Activated naive CD4-positive, alpha-beta T cell treated with anti-CD3 and anti-CD28 coated beads for 36 hours (primary cell): ENCODE data around the gene PRKAB1. TPM values are rescaled to one million over a fixed set of nuclear protein-coding genes. Genes with fewer than 3 reads are reported as not detected.
A peak's percentile ranks its signal among the peaks of the same experiment; 100 is the strongest.
"Not testable (repeated sequence)": the region's sequence is repeated elsewhere in the genome, so short reads cannot be mapped to it uniquely, and the experiment has no call there.

Experiments used
- CTCF ChIA-PET: fragments of 350-600 bp; sonication (Branson Sonifier 250); formaldehyde crosslinking; loops from one replicate; lab custom pipeline; 2021; ENCODE audit warnings: antibody characterized with exemption; lab: Charles Lee
- DNase-seq: peaks from one replicate; pipeline ENCODE4 v3.0.0-alpha.2; 2020
- H3K27ac Mint-ChIP-seq: one replicate; pipeline ENCODE4 v1.8.0; 2021; ENCODE audit warnings: mild to moderate bottlenecking, mixed read lengths
- H3K27me3 Mint-ChIP-seq: one replicate; pipeline ENCODE4 v1.8.0; 2021; ENCODE audit warnings: low read depth, mixed read lengths
- H3K36me3 Mint-ChIP-seq: one replicate; pipeline ENCODE4 v1.8.0; 2021; ENCODE audit warnings: low read depth, mixed read lengths
- H3K4me1 Mint-ChIP-seq: one replicate; pipeline ENCODE4 v1.8.0; 2021; ENCODE audit warnings: low read depth, mixed read lengths
- H3K4me3 Mint-ChIP-seq: one replicate; pipeline ENCODE4 v1.8.0; 2021; ENCODE audit warnings: mild to moderate bottlenecking, moderate library complexity, mixed read lengths
- H3K9me3 Mint-ChIP-seq: one replicate; pipeline ENCODE4 v1.8.0; 2021; ENCODE audit warnings: mixed read lengths
- intact Hi-C: fragments of 100-400 bp; cut with micrococcal nuclease; formaldehyde crosslinking; loops from one replicate; pipeline ENCODE4 v1.15.1; 2023
- total RNA-seq, 2 experiments: library from RNA; stranded (reverse); gene quantifications; one replicate each; pipeline ENCODE4 v1.2.3, GENCODE V29; 2021

The PRKAB1 gene
- total RNA-seq, 2 experiments from 2014 or later, result 34.3 to 39.8 TPM

DNA sequence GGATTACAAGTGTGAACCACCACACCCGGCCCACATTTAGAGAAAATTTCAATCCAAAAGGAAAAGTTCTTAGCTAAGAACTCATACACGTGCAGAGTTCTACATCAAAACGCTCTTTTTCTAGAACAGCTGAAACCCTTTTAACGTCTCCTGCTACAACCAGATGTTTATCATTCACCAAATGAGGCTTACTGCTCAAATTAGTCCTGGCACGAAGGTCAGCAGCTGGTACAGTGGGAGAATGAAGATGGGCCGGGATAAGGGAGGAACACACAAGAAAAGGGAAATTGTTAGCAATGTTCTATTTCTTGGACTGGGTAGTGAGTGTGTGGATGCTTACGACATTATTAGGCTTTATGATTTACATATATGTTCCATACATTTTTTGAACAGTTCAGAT, 37.2 kb downstream of the PRKAB1 start:
- Mint-ChIP-seq H3K27me3 (no peaks in the 10 kb centered on the region), H3K9me3 (no peaks in the 10 kb centered on the region), H3K4me3 (no peak overlapping the region), H3K27ac (no peak overlapping the region), H3K4me1 (no peaks in the 10 kb centered on the region), H3K36me3 (peaks cover 25% of the 10 kb centered on the region)
- DNase-seq, result no peak
- CTCF ChIA-PET, result no interaction called here
- intact Hi-C loops, result no loop called here

DNA sequence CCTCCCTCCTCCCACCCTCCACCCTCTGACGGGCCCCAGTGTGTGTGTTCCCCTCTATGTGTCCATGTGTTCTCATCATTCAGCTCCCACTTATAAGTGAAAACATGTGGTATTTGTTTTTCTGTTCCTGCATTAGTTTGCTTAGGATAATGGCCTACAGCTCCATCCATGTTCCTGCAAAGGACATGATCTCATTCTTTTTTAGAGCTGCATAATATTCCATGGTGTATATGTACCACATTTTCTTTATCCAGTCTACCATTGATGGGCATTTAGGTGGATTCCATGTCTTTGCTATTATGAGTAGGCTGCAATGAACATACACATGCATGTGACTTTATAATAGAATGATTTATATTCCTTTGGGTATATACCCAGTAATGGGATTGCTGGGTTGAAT, 38.5 kb downstream of the PRKAB1 start:
- DNase-seq, H3K27me3 Mint-ChIP-seq, H3K9me3 Mint-ChIP-seq, intact Hi-C loops, H3K4me1 Mint-ChIP-seq, CTCF ChIA-PET, H3K27ac Mint-ChIP-seq, H3K4me3 Mint-ChIP-seq: not testable (repeated sequence)
- H3K36me3 Mint-ChIP-seq, result peaks cover 21% of the 10 kb centered on the region

GRCh38 chr12:119710374-119710964, 42.5 kb downstream of the PRKAB1 start:
- Mint-ChIP-seq H3K4me1 (peaks cover 5% of the 10 kb centered on the region), H3K9me3 (no peaks in the 10 kb centered on the region), H3K27me3 (no peaks in the 10 kb centered on the region), H3K27ac (no peak overlapping the region), H3K36me3 (peaks cover 48% of the 10 kb centered on the region), H3K4me3 (no peak overlapping the region)
- no peak for DNase-seq
- CTCF ChIA-PET, result interaction anchor here (0.6 kb wide), 1 partner anchor 33 kb away, joined by 5 read pairs; no protein-coding TSS in a partner anchor
- intact Hi-C loops, result no loop called here

- CTCF ChIA-PET, result interaction anchor here (0.6 kb wide), 1 partner anchor 32 kb away, joined by 5 read pairs; no protein-coding TSS in a partner anchor
- Mint-ChIP-seq H3K4me1 (peaks cover 6% of the 10 kb centered on the region), H3K36me3 (peaks cover 48% of the 10 kb centered on the region)
Observed at GRCh38 chr12:119710965-119711551, 43.1 kb downstream of the PRKAB1 start.

DNA sequence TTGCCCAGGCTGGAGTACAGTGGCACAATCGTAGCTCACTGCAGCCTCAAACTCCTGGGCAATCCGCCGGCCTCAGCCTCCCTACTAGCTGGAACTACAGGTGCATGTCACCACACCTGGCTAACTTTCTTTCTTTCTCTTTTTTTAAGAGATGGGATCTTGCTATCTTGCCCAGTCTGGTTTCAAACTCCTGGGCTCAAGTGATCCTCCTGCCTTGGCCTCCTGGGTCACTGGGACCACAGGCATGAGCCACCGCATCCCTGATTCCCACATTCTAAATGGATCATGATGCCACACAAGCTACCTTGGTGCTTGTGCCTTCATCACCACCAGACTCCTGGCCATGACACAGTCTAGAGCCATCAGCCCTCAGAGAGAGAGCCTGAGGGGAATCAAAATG, 43.8 kb downstream of the PRKAB1 start:
- CTCF ChIA-PET, result no interaction called here
- intact Hi-C loops, result no loop called here
- DNase-seq, result no peak
- Mint-ChIP-seq H3K27me3 (no peaks in the 10 kb centered on the region), H3K36me3 (peaks cover 53% of the 10 kb centered on the region), H3K4me1 (peaks cover 6% of the 10 kb centered on the region), H3K27ac (no peak overlapping the region), H3K9me3 (no peaks in the 10 kb centered on the region), H3K4me3 (no peak overlapping the region)

More at GRCh38 chr12:119710965-119711551, 43.1 kb downstream of the PRKAB1 start:
- no peaks in the 10 kb centered on the region for H3K27me3 Mint-ChIP-seq
- H3K27ac Mint-ChIP-seq, result no peak overlapping the region
- no peak for DNase-seq
- intact Hi-C loops, result no loop called here
- no peak overlapping the region for H3K4me3 Mint-ChIP-seq
- H3K9me3 Mint-ChIP-seq, result no peaks in the 10 kb centered on the region

DNA sequence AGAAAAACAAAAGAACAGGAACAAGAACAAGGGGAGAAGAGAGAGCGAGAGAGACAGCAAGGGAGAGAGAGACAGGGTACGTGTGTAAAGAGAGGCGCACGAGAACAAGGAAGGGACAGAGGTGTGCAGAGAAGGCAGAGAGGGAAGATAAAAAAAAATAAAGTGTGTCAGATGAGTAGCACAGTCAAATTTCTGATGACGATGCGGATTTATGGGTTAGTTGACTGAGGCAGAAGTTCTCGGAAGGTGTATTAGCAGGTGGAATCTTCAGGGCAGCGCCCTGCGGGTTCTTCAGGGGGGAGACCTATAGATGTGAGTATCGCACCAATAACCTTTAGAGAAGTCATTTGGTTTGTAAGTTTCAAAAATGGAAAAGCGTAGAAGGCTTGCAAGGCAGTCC, 44.8 kb downstream of the PRKAB1 start:
- Mint-ChIP-seq H3K4me1 (peaks cover 6% of the 10 kb centered on the region), H3K27ac (no peak overlapping the region), H3K27me3 (no peaks in the 10 kb centered on the region), H3K36me3 (peaks cover 50% of the 10 kb centered on the region), H3K9me3 (no peaks in the 10 kb centered on the region), H3K4me3 (no peak overlapping the region)
- intact Hi-C loops, result no loop called here
- no peak for DNase-seq
- CTCF ChIA-PET, result no interaction called here

DNA sequence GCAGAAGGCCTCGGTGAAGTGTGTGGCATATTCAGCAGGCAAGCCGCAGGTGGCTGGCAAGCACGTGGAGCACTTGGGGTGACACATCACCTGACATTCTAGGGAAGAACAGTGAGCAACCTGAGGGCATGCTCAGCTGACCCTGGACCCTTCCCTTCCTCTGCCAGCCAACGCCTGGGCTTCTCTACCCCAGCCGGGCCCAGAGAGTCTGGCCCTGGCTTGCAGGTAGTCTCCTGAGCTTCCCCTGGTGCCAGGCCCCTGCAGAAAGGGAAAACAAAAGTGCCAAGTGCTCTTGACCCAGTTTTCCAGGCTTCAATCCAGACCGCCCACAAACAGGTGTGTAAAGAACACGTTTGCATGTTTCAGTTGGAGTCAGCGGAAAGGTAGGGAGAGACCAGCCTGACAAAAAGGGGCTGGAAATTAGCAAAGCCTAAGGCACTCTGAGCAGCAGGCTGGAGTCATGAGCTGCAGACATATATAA, 45.7 kb downstream of the PRKAB1 start:
- Mint-ChIP-seq H3K36me3 (peaks cover 45% of the 10 kb centered on the region), H3K9me3 (no peaks in the 10 kb centered on the region), H3K27me3 (no peaks in the 10 kb centered on the region), H3K4me1 (peaks cover 6% of the 10 kb centered on the region), H3K27ac (no peak overlapping the region), H3K4me3 (no peak overlapping the region)
- no peak for DNase-seq
- intact Hi-C loops, result no loop called here
- CTCF ChIA-PET, result no interaction called here

DNA sequence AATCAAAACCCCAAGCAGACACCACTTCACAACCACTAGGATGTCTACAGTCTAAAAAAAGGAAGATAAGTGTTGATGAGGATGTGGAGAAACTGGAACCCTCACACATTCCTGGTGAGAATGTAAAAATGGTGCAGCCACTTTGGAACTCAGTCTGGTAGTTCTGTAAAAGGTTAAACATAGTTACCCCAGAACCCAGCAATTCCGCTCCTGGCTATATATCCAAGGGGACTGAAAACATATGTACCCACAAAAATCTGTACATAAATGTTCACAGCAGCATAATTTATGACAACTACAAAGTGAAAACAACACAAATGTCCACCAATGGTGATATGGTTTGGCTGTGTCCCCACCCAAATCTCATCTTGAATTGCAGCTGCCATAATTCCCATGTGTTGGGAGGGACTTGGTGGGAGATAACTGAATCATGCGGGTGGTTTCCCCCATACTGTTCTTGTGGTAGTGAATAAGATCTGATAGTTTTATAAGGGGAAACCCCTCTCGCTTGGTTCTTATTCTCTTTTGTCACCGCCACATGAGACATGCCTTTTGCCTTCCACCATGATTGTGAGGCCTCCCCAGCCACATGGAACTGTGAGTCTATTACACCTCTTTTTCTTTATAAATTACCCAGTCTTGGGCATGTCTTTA, 46.8 kb downstream of the PRKAB1 start:
- CTCF ChIA-PET, result no interaction called here
- H3K36me3 Mint-ChIP-seq, result peaks cover 45% of the 10 kb centered on the region

DNA sequence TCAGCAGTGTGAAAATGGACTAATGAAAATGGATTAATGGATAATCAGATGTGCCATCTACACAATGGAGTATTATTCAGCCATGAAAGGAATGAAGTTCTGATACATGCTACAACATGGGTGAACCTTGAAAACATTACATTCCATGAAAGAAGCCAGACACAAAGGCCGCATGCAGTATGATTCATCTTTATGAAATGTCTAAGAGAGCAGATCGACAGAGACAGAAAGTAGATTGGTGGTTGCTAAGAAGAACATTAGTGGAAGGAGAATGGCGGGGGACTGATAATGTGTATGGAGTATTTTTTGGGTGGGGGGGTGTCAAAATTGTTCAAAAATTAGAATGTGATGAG, 47.3 kb downstream of the PRKAB1 start:
- H3K4me3 Mint-ChIP-seq, result no peak overlapping the region
- intact Hi-C loops, result no loop called here
- no peak overlapping the region for H3K27ac Mint-ChIP-seq
- H3K9me3 Mint-ChIP-seq, result no peaks in the 10 kb centered on the region
- DNase-seq, result no peak
- peaks cover 6% of the 10 kb centered on the region for H3K4me1 Mint-ChIP-seq
- no peaks in the 10 kb centered on the region for H3K27me3 Mint-ChIP-seq
- CTCF ChIA-PET, result no interaction called here
- H3K36me3 Mint-ChIP-seq, result peaks cover 45% of the 10 kb centered on the region

More for the DNA sequence above, 46.8 kb downstream of the PRKAB1 start:
- H3K27ac Mint-ChIP-seq, result no peak overlapping the region
- no peaks in the 10 kb centered on the region for H3K27me3 Mint-ChIP-seq
- intact Hi-C loops, result no loop called here
- H3K9me3 Mint-ChIP-seq, result no peaks in the 10 kb centered on the region
- H3K4me1 Mint-ChIP-seq, result peaks cover 6% of the 10 kb centered on the region
- no peak overlapping the region for H3K4me3 Mint-ChIP-seq
- DNase-seq, result peak; percentile 6

DNA sequence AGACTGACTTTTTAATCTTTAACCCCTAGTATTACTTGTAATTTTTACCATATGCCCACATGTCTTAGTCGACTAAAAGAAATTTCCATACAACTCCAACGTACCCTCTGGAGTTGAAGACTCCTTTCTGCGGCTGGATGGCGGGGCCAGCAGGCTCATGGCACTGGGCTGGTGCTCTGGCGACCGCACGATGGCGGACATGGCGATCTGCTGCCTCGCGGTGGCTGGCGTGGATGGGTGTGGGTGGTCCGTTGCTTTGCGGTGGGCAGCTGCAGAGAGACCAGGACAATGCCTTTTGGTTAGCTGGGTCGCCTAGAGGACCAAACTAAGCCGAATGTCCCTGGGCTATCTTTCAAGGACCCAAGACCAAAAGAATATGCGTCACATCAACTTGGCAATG, 50.2 kb downstream of the PRKAB1 start:
- CTCF ChIA-PET, result no interaction called here
- H3K4me3 Mint-ChIP-seq, result no peak overlapping the region

GRCh38 chr12:119720349-119720748, 52.4 kb downstream of the PRKAB1 start:
- Mint-ChIP-seq H3K27me3 (no peaks in the 10 kb centered on the region), H3K4me1 (peaks cover 2% of the 10 kb centered on the region), H3K36me3 (peaks cover 17% of the 10 kb centered on the region), H3K4me3 (no peak overlapping the region), H3K27ac (no peak overlapping the region), H3K9me3 (no peaks in the 10 kb centered on the region)
- CTCF ChIA-PET, result no interaction called here
- DNase-seq, result no peak
- intact Hi-C loops, result no loop called here

More for the DNA sequence above, 50.2 kb downstream of the PRKAB1 start:
- Mint-ChIP-seq H3K9me3 (no peaks in the 10 kb centered on the region), H3K4me1 (peaks cover 6% of the 10 kb centered on the region), H3K27me3 (no peaks in the 10 kb centered on the region), H3K27ac (no peak overlapping the region), H3K36me3 (peaks cover 31% of the 10 kb centered on the region)
- no peak for DNase-seq
- intact Hi-C loops, result no loop called here

GRCh38 chr12:119721306-119721705, 53.4 kb downstream of the PRKAB1 start:
- no peak overlapping the region for H3K4me3 Mint-ChIP-seq
- H3K36me3 Mint-ChIP-seq, result peaks cover 15% of the 10 kb centered on the region
- no peaks in the 10 kb centered on the region for H3K27me3 Mint-ChIP-seq
- intact Hi-C loops, result no loop called here
- H3K9me3 Mint-ChIP-seq, result no peaks in the 10 kb centered on the region
- no peak for DNase-seq
- CTCF ChIA-PET, result no interaction called here
- H3K4me1 Mint-ChIP-seq, result no peaks in the 10 kb centered on the region
- H3K27ac Mint-ChIP-seq, result no peak overlapping the region

GRCh38 chr12:119725523-119725922, 57.6 kb downstream of the PRKAB1 start:
- H3K36me3 Mint-ChIP-seq, result peaks cover 5% of the 10 kb centered on the region
- CTCF ChIA-PET, result no interaction called here
- no peak for DNase-seq
- H3K27ac Mint-ChIP-seq, result no peak overlapping the region
- no peaks in the 10 kb centered on the region for H3K9me3 Mint-ChIP-seq
- no peaks in the 10 kb centered on the region for H3K4me1 Mint-ChIP-seq
- H3K27me3 Mint-ChIP-seq, result no peaks in the 10 kb centered on the region
- no peak overlapping the region for H3K4me3 Mint-ChIP-seq
- intact Hi-C loops, result no loop called here
